ENCODE results near the gene SELE. TPM values are rescaled to one million over a fixed set of nuclear protein-coding genes. Genes with fewer than 3 reads are reported as not detected.

SELE gene
- total and polyA plus RNA-seq, 2 of the 8 experiments (the other 6 are each of a cell fraction or from before 2014, with no cell fraction given), result not detected

- no peak for TF ChIP-seq USF2 (IDR thresholded peaks at IDR 0.05; ENCODE audit: low read length)
- no peak for TF ChIP-seq POLR2A (IDR thresholded peaks at IDR 0.05; ENCODE audit: control extremely low read depth in 1 of 2, low read depth in 2 of 2, low read length in 2 of 2)
- no peak for TF ChIP-seq RBBP5 (IDR thresholded peaks at IDR 0.05; ENCODE audit: borderline replicate concordance, low read depth, low read length)
- TF ChIP-seq BCL11A (IDR thresholded peaks at IDR 0.05; ENCODE audit: low read depth in 2 of 2, low read length in 2 of 2), result no peak
- TF ChIP-seq SRF (IDR thresholded peaks at IDR 0.05; ENCODE audit: low read depth, low read length), result no peak
- TF ChIP-seq RNF2 (IDR thresholded peaks at IDR 0.05; ENCODE audit: borderline replicate concordance, low read depth, low read length, missing control alignments, poor library complexity, severe bottlenecking), result no peak
Observed at GRCh38 chr1:169707912-169708604, 25.8 kb downstream of the SELE start (continued).
